Peyer's patch (tissue), 4 donors: Measurements from ENCODE around the gene EEFSEC.

ENCODE experiments used
- POLR2A ChIP-seq, 2 donors: fragments of 450-650 bp; IDR thresholded peaks; one replicate each; pipeline ENCODE4 v1.5.1; 2017; ENCODE audit warnings: antibody characterized with exemption in 2 of 2, mild to moderate bottlenecking in 2 of 2, moderate library complexity in 2 of 2
- TF ChIP-seq, protein P1 (sequence below), 6 experiments: fragments of 450-650 bp in 4 of 6; fragments of 200-600 bp in 2 of 6; sonication (generic) in 1 of 6; IDR thresholded peaks; one replicate each; pipeline ENCODE4 v1.5.1; 2017 to 2019; ENCODE audit warnings: antibody characterized with exemption in 6 of 6, mild to moderate bottlenecking in 3 of 6, moderate library complexity in 1 of 6

DNA sequence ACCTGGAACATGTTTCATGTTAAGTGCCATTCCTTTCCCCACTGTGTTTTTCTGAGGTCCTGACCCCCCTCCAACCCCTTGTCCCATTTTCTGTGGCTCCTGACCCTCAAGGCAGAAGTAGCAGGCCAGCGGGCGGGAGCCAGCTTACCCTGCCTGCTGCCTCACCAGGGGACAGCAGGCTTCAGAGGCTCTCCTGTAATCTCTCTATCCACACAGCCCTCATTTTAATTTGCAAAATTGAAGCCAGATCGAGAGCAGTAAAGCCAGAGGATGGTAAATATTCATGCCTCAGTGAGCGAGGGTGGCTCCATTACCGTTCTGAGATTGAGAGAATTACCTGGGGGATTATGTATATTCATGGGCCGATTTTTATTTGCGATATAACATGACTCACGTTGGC lies 165.8 kb downstream of the EEFSEC start:
- TF ChIP-seq, protein P1, sequence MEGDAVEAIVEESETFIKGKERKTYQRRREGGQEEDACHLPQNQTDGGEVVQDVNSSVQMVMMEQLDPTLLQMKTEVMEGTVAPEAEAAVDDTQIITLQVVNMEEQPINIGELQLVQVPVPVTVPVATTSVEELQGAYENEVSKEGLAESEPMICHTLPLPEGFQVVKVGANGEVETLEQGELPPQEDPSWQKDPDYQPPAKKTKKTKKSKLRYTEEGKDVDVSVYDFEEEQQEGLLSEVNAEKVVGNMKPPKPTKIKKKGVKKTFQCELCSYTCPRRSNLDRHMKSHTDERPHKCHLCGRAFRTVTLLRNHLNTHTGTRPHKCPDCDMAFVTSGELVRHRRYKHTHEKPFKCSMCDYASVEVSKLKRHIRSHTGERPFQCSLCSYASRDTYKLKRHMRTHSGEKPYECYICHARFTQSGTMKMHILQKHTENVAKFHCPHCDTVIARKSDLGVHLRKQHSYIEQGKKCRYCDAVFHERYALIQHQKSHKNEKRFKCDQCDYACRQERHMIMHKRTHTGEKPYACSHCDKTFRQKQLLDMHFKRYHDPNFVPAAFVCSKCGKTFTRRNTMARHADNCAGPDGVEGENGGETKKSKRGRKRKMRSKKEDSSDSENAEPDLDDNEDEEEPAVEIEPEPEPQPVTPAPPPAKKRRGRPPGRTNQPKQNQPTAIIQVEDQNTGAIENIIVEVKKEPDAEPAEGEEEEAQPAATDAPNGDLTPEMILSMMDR (IDR thresholded peaks at IDR 0.05) = no peak
- no peak for TF ChIP-seq POLR2A (IDR thresholded peaks at IDR 0.05)
